GM12878 (cell line): Measurements from ENCODE around the gene GLI2.

Experiments used
- CHD4 ChIP-seq: fragments of 200-600 bp; sonication (generic); IDR thresholded peaks from 2 replicates; pipeline ENCODE4 v1.6.1; 2016; ENCODE audit warnings: mild to moderate bottlenecking
- MYC ChIP-seq: IDR thresholded peaks from 2 replicates; pipeline ENCODE4 v1.6.1; 2011; ENCODE audit warnings: mild to moderate bottlenecking, low read length, moderate library complexity, inconsistent platforms; ENCODE audit not compliant: insufficient read depth, insufficient replicate concordance, insufficient read length, severe bottlenecking
- NRF1 ChIP-seq: conservative IDR thresholded peaks from 2 replicates; pipeline ENCODE4 v1.6.1; 2011; ENCODE audit warnings: mild to moderate bottlenecking, low read depth, low read length, improper control_type of control experiment
- RFX5 ChIP-seq: IDR thresholded peaks from 2 replicates; pipeline ENCODE4 v1.6.1; 2011; ENCODE audit warnings: low read depth, low read length, improper control_type of control experiment
- YY1 ChIP-seq: IDR thresholded peaks from 2 replicates; pipeline ENCODE4 v1.6.1; 2011; ENCODE audit warnings: low read depth, mild to moderate bottlenecking, low read length
- TF ChIP-seq, protein P1 (sequence below): IDR thresholded peaks from 2 replicates; pipeline ENCODE4 v1.6.1; 2012; ENCODE audit warnings: low read depth, low read length, improper control_type of control experiment
- TF ChIP-seq, protein P2 (sequence below), 3 experiments: IDR thresholded peaks in 2 of 3; conservative IDR thresholded peaks in 1 of 3; 2 replicates each; pipeline ENCODE4 v1.5.1; 2011; ENCODE audit warnings: low read depth in 3 of 3, low read length in 3 of 3, mild to moderate bottlenecking in 3 of 3, control low read depth in 2 of 3, moderate library complexity in 2 of 3, inconsistent platforms in 1 of 3, mixed read lengths in 1 of 3; ENCODE audit not compliant: control insufficient read depth in 2 of 3, insufficient read depth in 1 of 3; ENCODE audit errors: extremely low read depth in 1 of 3

DNA sequence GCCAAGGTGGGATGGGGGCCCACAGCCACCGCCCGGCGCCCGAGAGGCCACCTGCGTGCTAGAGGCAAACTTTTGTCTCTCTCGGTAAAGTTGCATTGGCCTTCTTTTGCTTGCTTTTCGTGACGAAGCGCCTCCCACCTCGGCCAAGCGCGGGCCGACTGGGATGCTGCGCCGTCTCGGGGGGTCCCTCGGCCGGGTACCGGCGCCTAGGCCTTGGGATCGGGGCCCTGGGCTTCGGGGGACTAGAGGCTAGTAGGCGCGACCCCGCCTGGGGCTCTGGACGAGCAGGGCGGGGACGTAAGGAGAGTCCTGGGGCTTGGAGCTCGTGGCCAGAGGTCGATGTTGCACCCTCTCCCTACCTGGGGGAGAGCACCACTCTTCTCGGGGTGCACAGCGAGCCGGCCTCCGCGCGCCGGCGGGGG is 545 bp downstream of the GLI2 start:
- TF ChIP-seq CHD4 = no peak
- TF ChIP-seq, protein P1, sequence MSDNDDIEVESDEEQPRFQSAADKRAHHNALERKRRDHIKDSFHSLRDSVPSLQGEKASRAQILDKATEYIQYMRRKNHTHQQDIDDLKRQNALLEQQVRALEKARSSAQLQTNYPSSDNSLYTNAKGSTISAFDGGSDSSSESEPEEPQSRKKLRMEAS = no peak
- TF ChIP-seq, protein P2, sequence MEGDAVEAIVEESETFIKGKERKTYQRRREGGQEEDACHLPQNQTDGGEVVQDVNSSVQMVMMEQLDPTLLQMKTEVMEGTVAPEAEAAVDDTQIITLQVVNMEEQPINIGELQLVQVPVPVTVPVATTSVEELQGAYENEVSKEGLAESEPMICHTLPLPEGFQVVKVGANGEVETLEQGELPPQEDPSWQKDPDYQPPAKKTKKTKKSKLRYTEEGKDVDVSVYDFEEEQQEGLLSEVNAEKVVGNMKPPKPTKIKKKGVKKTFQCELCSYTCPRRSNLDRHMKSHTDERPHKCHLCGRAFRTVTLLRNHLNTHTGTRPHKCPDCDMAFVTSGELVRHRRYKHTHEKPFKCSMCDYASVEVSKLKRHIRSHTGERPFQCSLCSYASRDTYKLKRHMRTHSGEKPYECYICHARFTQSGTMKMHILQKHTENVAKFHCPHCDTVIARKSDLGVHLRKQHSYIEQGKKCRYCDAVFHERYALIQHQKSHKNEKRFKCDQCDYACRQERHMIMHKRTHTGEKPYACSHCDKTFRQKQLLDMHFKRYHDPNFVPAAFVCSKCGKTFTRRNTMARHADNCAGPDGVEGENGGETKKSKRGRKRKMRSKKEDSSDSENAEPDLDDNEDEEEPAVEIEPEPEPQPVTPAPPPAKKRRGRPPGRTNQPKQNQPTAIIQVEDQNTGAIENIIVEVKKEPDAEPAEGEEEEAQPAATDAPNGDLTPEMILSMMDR (IDR thresholded peaks at IDR 0.05 in 2 of 3, conservative IDR thresholded peaks at IDR 0.05 in 1 of 3; ENCODE audit: control insufficient read depth in 2 of 3, extremely low read depth in 1 of 3, insufficient read depth in 1 of 3, low read depth in 3 of 3, low read length in 3 of 3) = no peak
- no peak for TF ChIP-seq NRF1
- TF ChIP-seq YY1 = no peak
- TF ChIP-seq MYC = no peak
- no peak for TF ChIP-seq RFX5
